Activated naive CD4-positive, alpha-beta T cell treated with anti-CD3 and anti-CD28 coated beads, Interleukin-2, amount 50 U/mL, for 24 hours (primary cell): Measurements from ENCODE around the gene CLDN22.
"Not testable (repeated sequence)": the region's sequence is repeated elsewhere in the genome, so short reads cannot be mapped to it uniquely, and the experiment has no call there.

Source experiments
- H3K27ac Mint-ChIP-seq: one replicate; pipeline ENCODE4 v1.8.0; 2021; ENCODE audit warnings: mild to moderate bottlenecking, mixed read lengths
- H3K27me3 Mint-ChIP-seq: one replicate; pipeline ENCODE4 v1.8.0; 2021; ENCODE audit warnings: mixed read lengths
- H3K36me3 Mint-ChIP-seq: one replicate; pipeline ENCODE4 v1.8.0; 2021; ENCODE audit warnings: mixed read lengths
- H3K4me1 Mint-ChIP-seq: one replicate; pipeline ENCODE4 v1.8.0; 2021; ENCODE audit warnings: mixed read lengths
- H3K4me3 Mint-ChIP-seq: one replicate; pipeline ENCODE4 v1.8.0; 2021; ENCODE audit warnings: mild to moderate bottlenecking, mixed read lengths
- H3K9me3 Mint-ChIP-seq: one replicate; pipeline ENCODE4 v1.8.0; 2021; ENCODE audit warnings: mixed read lengths

CLDN22 gene

GRCh38 chr4:183333202-183333601 lies 13.1 kb upstream of the CLDN22 start:
- no peak overlapping the region for H3K27ac Mint-ChIP-seq
- H3K4me1 Mint-ChIP-seq, result no peaks in the 10 kb centered on the region
- H3K36me3 Mint-ChIP-seq, result no peaks in the 10 kb centered on the region
- no peaks in the 10 kb centered on the region for H3K9me3 Mint-ChIP-seq
- H3K27me3 Mint-ChIP-seq, result peaks cover 4% of the 10 kb centered on the region
- no peak overlapping the region for H3K4me3 Mint-ChIP-seq

- no peak overlapping the region for H3K4me3 Mint-ChIP-seq
- no peaks in the 10 kb centered on the region for H3K4me1 Mint-ChIP-seq
- no peaks in the 10 kb centered on the region for H3K9me3 Mint-ChIP-seq
- H3K27ac Mint-ChIP-seq, result no peak overlapping the region
- H3K36me3 Mint-ChIP-seq, result no peaks in the 10 kb centered on the region
- H3K27me3 Mint-ChIP-seq, result peaks cover 4% of the 10 kb centered on the region
Measured at GRCh38 chr4:183332447-183332846, 12.4 kb upstream of the CLDN22 start.

- Mint-ChIP-seq H3K27ac (no peak overlapping the region), H3K4me3 (no peak overlapping the region), H3K27me3 (peaks cover 3% of the 10 kb centered on the region), H3K4me1 (no peaks in the 10 kb centered on the region), H3K9me3 (no peaks in the 10 kb centered on the region), H3K36me3 (no peaks in the 10 kb centered on the region)
Measured at GRCh38 chr4:183330841-183331240, 10.8 kb upstream of the CLDN22 start.

DNA sequence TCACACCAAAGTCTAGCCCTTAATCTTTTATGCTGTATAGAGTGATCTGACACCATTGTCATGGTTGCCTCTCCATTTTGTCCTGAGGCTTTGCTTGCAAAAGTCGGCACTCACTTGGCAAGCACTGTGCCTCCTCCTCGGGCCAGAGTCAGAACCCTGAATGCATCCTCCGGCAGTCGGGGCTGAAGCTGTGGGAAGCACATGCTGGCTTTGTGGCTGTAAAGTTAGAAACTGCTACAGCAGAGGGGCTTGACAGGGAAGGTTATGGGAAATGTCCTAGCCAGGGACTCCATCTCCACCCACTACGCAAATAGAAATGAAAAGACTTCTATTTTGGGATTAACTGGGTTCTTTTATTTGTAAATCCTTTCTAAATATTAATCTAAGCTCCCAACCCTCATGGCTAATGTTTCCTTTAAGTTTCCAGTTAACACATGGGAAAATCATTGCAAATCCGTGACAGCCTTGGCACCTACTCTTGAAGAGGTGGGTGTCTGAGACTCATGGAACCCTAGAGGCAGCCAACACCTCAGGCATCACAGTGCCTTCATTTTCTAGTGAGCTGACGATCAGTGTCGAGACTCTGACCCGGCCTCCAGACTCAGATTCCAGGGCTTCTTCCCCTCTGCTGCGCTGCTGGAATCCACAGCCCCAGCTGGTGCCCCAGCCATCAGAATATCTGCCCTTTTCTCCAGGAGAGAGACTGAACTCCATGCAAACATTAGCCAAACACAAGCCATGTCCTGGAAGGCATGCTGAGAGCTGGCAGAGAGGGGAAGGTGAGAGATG lies 10.1 kb upstream of the CLDN22 start:
- Mint-ChIP-seq H3K9me3 (no peaks in the 10 kb centered on the region), H3K4me3 (no peak overlapping the region), H3K27ac (no peak overlapping the region), H3K27me3 (peaks cover 3% of the 10 kb centered on the region), H3K4me1 (no peaks in the 10 kb centered on the region), H3K36me3 (no peaks in the 10 kb centered on the region)

DNA sequence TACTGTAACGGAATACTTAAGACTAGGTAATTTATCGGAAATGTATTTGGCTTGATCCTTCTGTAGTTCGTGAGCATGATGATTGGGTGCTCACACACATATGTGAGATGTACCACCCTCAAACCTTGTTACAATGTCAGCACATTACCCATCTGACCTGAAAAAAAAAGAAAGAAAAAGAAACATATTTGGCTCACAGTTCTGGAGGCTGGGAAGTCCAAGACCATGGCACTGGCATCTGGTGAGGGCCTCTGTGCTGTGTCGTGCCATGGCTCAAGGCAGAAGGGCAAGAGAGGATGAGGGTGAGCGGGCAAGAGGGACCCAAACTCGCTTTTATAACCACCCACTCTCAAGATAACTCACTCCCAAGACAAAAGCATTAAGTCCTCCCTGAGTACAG lies 9.2 kb upstream of the CLDN22 start:
- H3K4me3 Mint-ChIP-seq, result no peak overlapping the region
- peaks cover 3% of the 10 kb centered on the region for H3K27me3 Mint-ChIP-seq
- no peak overlapping the region for H3K27ac Mint-ChIP-seq
- no peaks in the 10 kb centered on the region for H3K4me1 Mint-ChIP-seq
- no peaks in the 10 kb centered on the region for H3K36me3 Mint-ChIP-seq
- no peaks in the 10 kb centered on the region for H3K9me3 Mint-ChIP-seq

DNA sequence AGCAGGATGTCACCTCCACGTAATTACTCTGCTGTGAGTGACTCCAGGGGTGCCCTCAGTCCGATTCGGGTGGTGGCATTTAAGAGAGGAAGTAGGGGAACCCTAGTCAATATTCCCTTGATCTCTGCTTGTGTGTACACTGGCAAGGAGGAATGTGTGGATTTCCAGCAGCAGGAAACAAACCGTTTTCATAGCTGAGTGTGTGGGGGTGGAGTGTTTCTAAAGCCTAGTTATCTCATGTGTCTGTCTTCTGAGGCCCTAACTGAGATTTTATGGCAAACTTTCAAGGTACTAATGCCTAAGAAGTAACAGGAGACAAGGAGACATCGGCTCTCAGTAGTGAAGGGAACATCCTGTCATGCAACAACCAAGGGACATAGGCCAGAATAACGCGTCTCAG lies 8.8 kb upstream of the CLDN22 start:
- Mint-ChIP-seq H3K36me3 (peaks cover under 1% of the 10 kb centered on the region), H3K27me3 (peaks cover under 1% of the 10 kb centered on the region), H3K9me3 (no peaks in the 10 kb centered on the region), H3K4me1 (no peaks in the 10 kb centered on the region), H3K27ac (no peak overlapping the region), H3K4me3 (no peak overlapping the region)

DNA sequence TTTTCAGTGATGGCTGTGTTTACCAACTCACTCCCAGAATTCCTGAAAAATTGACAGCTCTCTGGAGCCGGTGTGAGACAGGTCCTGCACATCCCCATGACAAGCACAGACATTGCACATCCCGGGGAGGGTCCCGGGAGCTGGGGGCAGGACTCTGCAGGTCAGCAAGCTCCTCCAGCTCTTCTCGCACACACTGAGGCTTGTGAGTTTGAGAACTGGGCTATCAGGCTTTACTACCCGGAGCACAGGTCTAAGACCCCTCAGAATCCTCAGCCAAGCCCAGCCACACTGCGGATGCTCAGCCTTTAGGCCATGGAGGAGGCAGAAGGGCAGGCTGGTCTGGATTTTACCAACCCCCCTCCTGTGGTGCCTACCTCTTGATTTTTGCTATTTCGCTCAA lies 7.8 kb upstream of the CLDN22 start:
- no peaks in the 10 kb centered on the region for H3K4me1 Mint-ChIP-seq
- no peaks in the 10 kb centered on the region for H3K27me3 Mint-ChIP-seq
- peaks cover 2% of the 10 kb centered on the region for H3K36me3 Mint-ChIP-seq
- H3K27ac Mint-ChIP-seq, result no peak overlapping the region
- no peak overlapping the region for H3K4me3 Mint-ChIP-seq
- no peaks in the 10 kb centered on the region for H3K9me3 Mint-ChIP-seq

DNA sequence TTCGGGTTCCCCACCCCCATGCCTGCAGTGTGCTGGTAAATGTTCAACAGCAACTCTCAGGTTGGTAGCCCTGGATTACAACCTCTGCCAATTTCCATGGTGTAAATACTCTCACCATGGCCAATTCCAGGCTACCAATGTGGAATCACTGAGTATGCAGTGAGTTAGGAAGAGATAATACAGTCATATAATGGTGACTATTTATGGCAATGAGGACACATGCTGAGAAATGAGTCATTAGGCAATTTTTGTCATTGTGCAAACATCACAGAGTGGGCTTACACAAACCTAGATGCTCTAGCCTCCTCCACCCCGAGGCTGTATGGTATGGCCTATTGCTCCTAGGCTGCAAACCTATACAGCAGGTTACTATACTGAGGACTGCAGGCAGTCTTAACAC lies 6.8 kb upstream of the CLDN22 start:
- Mint-ChIP-seq H3K27ac (no peak overlapping the region), H3K4me1 (no peaks in the 10 kb centered on the region), H3K4me3 (no peak overlapping the region), H3K27me3 (no peaks in the 10 kb centered on the region), H3K36me3 (peaks cover 2% of the 10 kb centered on the region), H3K9me3 (no peaks in the 10 kb centered on the region)

DNA sequence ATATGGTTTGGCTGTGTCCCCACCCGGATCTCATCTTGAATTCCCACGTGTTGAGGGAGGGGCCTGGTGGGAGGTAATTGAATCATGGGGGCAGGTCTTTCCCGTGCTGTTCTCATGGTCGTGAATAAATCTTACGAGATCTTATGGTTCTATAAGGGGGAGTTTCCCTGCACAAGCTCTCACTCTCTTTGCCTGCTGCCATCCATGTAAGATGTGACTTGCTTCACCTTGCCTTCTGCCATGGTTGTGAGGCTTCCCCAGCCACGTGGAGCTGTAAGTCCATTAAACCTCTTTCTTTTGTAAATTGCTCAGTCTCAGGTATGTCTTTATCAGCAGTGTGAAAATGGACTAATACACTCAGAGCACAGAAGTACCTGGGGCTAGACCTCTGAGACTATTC lies 6.3 kb upstream of the CLDN22 start:
- H3K36me3 Mint-ChIP-seq, H3K4me1 Mint-ChIP-seq, H3K27me3 Mint-ChIP-seq, H3K4me3 Mint-ChIP-seq, H3K27ac Mint-ChIP-seq, H3K9me3 Mint-ChIP-seq: not testable (repeated sequence)

GRCh38 chr4:183324619-183325018 lies 4.5 kb upstream of the CLDN22 start:
- Mint-ChIP-seq H3K4me1 (peaks cover 12% of the 10 kb centered on the region), H3K36me3 (peaks cover 2% of the 10 kb centered on the region), H3K27me3 (no peaks in the 10 kb centered on the region)

GRCh38 chr4:183324056-183324455 lies 4.0 kb upstream of the CLDN22 start:
- H3K9me3 Mint-ChIP-seq, H3K36me3 Mint-ChIP-seq, H3K4me3 Mint-ChIP-seq, H3K27ac Mint-ChIP-seq, H3K27me3 Mint-ChIP-seq: not testable (repeated sequence)
- H3K4me1 Mint-ChIP-seq, result peaks cover 12% of the 10 kb centered on the region

More at GRCh38 chr4:183324619-183325018, 4.5 kb upstream of the CLDN22 start:
- Mint-ChIP-seq H3K27ac (no peak overlapping the region), H3K4me3 (no peak overlapping the region), H3K9me3 (no peaks in the 10 kb centered on the region)

DNA sequence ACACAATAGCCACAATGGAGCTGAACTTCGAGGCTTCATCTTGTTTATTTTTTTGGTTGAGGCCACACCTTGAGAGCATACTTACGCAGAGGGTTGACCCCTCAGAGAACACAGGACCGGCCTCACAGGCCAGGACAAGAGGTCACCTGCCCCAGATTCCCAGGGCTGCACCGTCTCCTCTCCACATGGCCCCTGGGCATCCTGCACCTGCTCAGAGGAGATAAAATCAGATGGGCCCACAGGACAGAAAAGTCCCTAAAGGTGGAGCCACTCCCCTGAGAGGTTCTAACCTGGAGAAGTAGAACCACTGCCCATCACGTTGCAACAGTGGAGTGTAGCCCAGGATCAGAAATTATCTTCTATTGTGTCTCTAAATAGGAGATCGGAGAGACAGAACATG lies 3.2 kb upstream of the CLDN22 start:
- Mint-ChIP-seq H3K27ac (no peak overlapping the region), H3K4me3 (no peak overlapping the region)

DNA sequence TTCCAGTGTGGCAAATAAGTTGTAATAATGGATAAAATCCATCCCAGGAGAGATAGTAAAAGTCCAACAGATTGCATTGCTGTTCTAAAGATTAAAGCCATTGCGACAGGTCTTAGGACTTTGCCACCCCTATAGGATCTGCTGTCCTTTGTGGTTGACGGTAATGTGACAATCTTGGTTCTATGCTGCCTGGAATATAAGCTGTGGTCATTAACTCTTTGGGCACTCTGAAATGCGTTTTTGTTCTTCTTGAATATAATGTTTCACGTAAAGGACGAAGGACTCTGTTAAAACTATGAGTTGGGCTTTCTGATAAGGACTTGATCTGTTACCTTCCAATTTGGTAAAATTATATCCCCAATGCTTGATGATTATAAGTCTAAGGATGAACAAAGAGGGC lies 2.2 kb upstream of the CLDN22 start, which contains the start of gene CLDN24:
TSS of gene CLDN24 (minus strand) at position 101 of the 400 bp plus-strand sequence. CDS start at position 101, 0 bp downstream.
- Mint-ChIP-seq H3K4me1 (peaks cover 12% of the 10 kb centered on the region), H3K4me3 (no peak within 1 kb of the TSS), H3K36me3 (peaks cover 4% of the 10 kb centered on the region), H3K9me3 (no peaks in the 10 kb centered on the region), H3K27ac (no peak within 1 kb of the TSS), H3K27me3 (no peaks in the 10 kb centered on the region)

More for the DNA sequence above, 3.2 kb upstream of the CLDN22 start:
- Mint-ChIP-seq H3K4me1 (peaks cover 12% of the 10 kb centered on the region), H3K9me3 (no peaks in the 10 kb centered on the region), H3K27me3 (no peaks in the 10 kb centered on the region), H3K36me3 (peaks cover 4% of the 10 kb centered on the region)

- Mint-ChIP-seq H3K4me1 (peaks cover 12% of the 10 kb centered on the region), H3K27me3 (no peaks in the 10 kb centered on the region), H3K27ac (no peak overlapping the region), H3K9me3 (no peaks in the 10 kb centered on the region), H3K4me3 (no peak overlapping the region), H3K36me3 (peaks cover 4% of the 10 kb centered on the region)
Measured at GRCh38 chr4:183321516-183321915, 1.4 kb upstream of the CLDN22 start.

DNA sequence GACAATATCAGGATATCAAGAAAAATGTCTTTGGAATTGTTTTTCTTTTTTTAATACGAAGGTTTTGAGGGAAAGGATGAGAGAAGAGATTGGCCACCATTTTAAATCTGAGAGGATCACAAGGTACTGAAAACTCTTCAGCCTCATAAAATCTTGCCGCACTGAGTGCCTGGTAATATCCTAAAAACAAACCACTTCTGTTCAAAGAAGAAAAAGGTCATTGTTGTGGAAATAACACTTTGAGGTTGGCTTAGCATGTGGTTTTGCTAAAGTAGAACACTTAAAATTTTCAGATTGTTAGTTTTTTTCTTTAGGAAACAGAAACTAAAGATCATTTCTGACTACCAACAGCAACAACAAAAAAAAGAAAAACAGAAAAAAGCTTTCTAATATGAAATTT lies 1.0 kb upstream of the CLDN22 start:
- Mint-ChIP-seq H3K4me3 (no peak overlapping the region), H3K27me3 (no peaks in the 10 kb centered on the region), H3K36me3 (peaks cover 4% of the 10 kb centered on the region), H3K9me3 (no peaks in the 10 kb centered on the region), H3K4me1 (peaks cover 12% of the 10 kb centered on the region), H3K27ac (no peak overlapping the region)

DNA sequence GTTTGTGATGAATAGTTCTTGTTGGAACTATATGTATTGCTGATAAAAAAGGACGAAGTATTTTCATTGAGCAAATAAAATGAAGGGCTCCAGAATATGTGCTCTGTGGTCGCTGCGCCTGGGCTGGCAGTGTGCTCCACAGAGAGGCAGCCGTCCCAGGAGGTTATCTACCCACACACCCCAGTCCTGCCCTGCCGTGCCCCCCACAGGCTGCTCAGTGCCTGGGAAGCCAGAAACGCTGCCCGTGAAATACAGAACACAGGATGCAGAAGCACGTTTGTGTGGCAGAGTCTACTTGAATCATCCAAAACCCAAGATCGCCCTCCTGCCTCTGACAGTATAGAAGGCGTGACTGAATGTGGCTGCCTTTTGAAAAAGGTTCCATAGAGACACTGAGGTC lies 1.4 kb downstream of the CLDN22 start:
- H3K4me1 Mint-ChIP-seq, result peaks cover 12% of the 10 kb centered on the region
- H3K27me3 Mint-ChIP-seq, result no peaks in the 10 kb centered on the region
- no peak overlapping the region for H3K27ac Mint-ChIP-seq
- H3K36me3 Mint-ChIP-seq, result peaks cover 4% of the 10 kb centered on the region
- no peak overlapping the region for H3K4me3 Mint-ChIP-seq
- H3K9me3 Mint-ChIP-seq, result no peaks in the 10 kb centered on the region

- no peaks in the 10 kb centered on the region for H3K9me3 Mint-ChIP-seq
Measured at GRCh38 chr4:183314806-183315205, 5.3 kb downstream of the CLDN22 start.

More at GRCh38 chr4:183314806-183315205, 5.3 kb downstream of the CLDN22 start:
- no peak overlapping the region for H3K27ac Mint-ChIP-seq
- H3K4me1 Mint-ChIP-seq, result no peaks in the 10 kb centered on the region
- no peak overlapping the region for H3K4me3 Mint-ChIP-seq
- H3K27me3 Mint-ChIP-seq, result no peaks in the 10 kb centered on the region
- peaks cover 8% of the 10 kb centered on the region for H3K36me3 Mint-ChIP-seq
